Measurements from ENCODE around the gene EFTUD2.

Gene EFTUD2

GRCh38 chr17:44804302-44805089, 94.7 kb downstream of the EFTUD2 start:
- DNase-seq: no peak

- DNase-seq: no peak
Observed at GRCh38 chr17:44801880-44802279, 97.4 kb downstream of the EFTUD2 start.

Data from activated naive CD4-positive, alpha-beta T cell treated with Interleukin-2 at 50 U/mL for 16 hours (primary cell).